Mammary epithelial cell (primary cell): ENCODE results near the gene SINHCAF.

Experiments used
- EZH2 ChIP-seq: IDR thresholded peaks from 2 replicates; pipeline ENCODE4 v1.6.1; 2012; ENCODE audit warnings: low read length, inconsistent platforms, borderline replicate concordance
- TF ChIP-seq, protein P1 (sequence below), 2 donors: IDR thresholded peaks in 1 of 2; conservative IDR thresholded peaks in 1 of 2; 2 replicates each; pipeline ENCODE4 v1.5.1; 2011 to 2012; ENCODE audit warnings: inconsistent platforms in 2 of 2, low read length in 2 of 2, mild to moderate bottlenecking in 2 of 2, control low read depth in 1 of 2, low read depth in 1 of 2; ENCODE audit not compliant: insufficient read depth in 1 of 2; ENCODE audit errors: extremely low read depth in 1 of 2

- no peak for TF ChIP-seq EZH2
- TF ChIP-seq, protein P1, sequence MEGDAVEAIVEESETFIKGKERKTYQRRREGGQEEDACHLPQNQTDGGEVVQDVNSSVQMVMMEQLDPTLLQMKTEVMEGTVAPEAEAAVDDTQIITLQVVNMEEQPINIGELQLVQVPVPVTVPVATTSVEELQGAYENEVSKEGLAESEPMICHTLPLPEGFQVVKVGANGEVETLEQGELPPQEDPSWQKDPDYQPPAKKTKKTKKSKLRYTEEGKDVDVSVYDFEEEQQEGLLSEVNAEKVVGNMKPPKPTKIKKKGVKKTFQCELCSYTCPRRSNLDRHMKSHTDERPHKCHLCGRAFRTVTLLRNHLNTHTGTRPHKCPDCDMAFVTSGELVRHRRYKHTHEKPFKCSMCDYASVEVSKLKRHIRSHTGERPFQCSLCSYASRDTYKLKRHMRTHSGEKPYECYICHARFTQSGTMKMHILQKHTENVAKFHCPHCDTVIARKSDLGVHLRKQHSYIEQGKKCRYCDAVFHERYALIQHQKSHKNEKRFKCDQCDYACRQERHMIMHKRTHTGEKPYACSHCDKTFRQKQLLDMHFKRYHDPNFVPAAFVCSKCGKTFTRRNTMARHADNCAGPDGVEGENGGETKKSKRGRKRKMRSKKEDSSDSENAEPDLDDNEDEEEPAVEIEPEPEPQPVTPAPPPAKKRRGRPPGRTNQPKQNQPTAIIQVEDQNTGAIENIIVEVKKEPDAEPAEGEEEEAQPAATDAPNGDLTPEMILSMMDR (conservative IDR thresholded peaks at IDR 0.05 in 1 of 2, IDR thresholded peaks at IDR 0.05 in 1 of 2; ENCODE audit: extremely low read depth in 1 of 2, insufficient read depth in 1 of 2, low read depth in 1 of 2, low read length in 2 of 2): no peak
These were observed 62.3 kb downstream of the SINHCAF start for GRCh38 chr12:31263661-31264060.
